ENCODE measurements around the gene GTF3A. TPM values are rescaled to one million over a fixed set of nuclear protein-coding genes. Genes with fewer than 3 reads are reported as not detected.

The GTF3A gene
- total RNA-seq, 1 experiment from 2014 or later, result 102 TPM

- no peaks in the 10 kb centered on the region for H4K20me1 ChIP-seq (ENCODE audit: insufficient read depth)
- H3K9me2 ChIP-seq (ENCODE audit: insufficient read depth), result no peaks in the 10 kb centered on the region
- no peak for DNase-seq (ENCODE audit: low read depth, low spot score)
- H3K9me3 ChIP-seq (ENCODE audit: control insufficient read depth in 1 of 2, insufficient read depth in 1 of 2, low read depth in 1 of 2, low read length in 2 of 2), result no peaks in the 10 kb centered on the region
- no peak for TF ChIP-seq CBX3 (IDR thresholded peaks at IDR 0.05; ENCODE audit: low read depth)
- TF ChIP-seq MAX (IDR thresholded peaks at IDR 0.05), result no peak
- TF ChIP-seq SP1 (IDR thresholded peaks at IDR 0.05; ENCODE audit: low read depth), result no peak
- no peak for TF ChIP-seq POLR2AphosphoS5 (IDR thresholded peaks at IDR 0.05; ENCODE audit: low read depth, low read length)
- no peak for TF ChIP-seq EZH2 (IDR thresholded peaks at IDR 0.05)
- no peak for TF ChIP-seq RAD21 (IDR thresholded peaks at IDR 0.05; ENCODE audit: low read depth)
- no peak for TF ChIP-seq ATF3 (IDR thresholded peaks at IDR 0.05)
- TF ChIP-seq POLR2A (IDR thresholded peaks at IDR 0.05; ENCODE audit: borderline replicate concordance, extremely low read depth, insufficient read depth, insufficient read length), result no peak
- no peak for TF ChIP-seq JUND (IDR thresholded peaks at IDR 0.05)
- TF ChIP-seq REST (IDR thresholded peaks at IDR 0.05; ENCODE audit: low read depth), result no peak
- no peak for TF ChIP-seq ELF1 (IDR thresholded peaks at IDR 0.05; ENCODE audit: borderline replicate concordance, low read depth)
- no peak for TF ChIP-seq EGR1 (IDR thresholded peaks at IDR 0.05; ENCODE audit: low read depth)
- no peak for TF ChIP-seq CEBPB (IDR thresholded peaks at IDR 0.05; ENCODE audit: low read depth)
- TF ChIP-seq FOSL1 (IDR thresholded peaks at IDR 0.05; ENCODE audit: low read depth), result no peak
- TF ChIP-seq ZBTB33 (IDR thresholded peaks at IDR 0.05; ENCODE audit: extremely low read depth, insufficient replicate concordance, low read length), result no peak
- no peak for TF ChIP-seq ZNF274 (IDR thresholded peaks at IDR 0.05; ENCODE audit: low read depth, low read length)
- no peak for TF ChIP-seq SRF (IDR thresholded peaks at IDR 0.05; ENCODE audit: low read depth)
- no peak for TF ChIP-seq SIN3A (IDR thresholded peaks at IDR 0.05; ENCODE audit: low read depth)
- no peak for TF ChIP-seq EZH2phosphoT487 (IDR thresholded peaks at IDR 0.05; ENCODE audit: borderline replicate concordance)
- no TSS peak for BruUV-seq (replicated peaks)
- H3K4me2 ChIP-seq (ENCODE audit: low read length), result no peak overlapping the region
- H3K36me3 ChIP-seq (ENCODE audit: control insufficient read depth in 1 of 2, insufficient read depth in 2 of 2, low read length in 2 of 2), result peaks cover 0 to 4% of the 10 kb centered on the region in 2 experiments; a peak in 2 of 4 replicates
- H3K4me3 ChIP-seq (replicated peaks in 1 of 2; ENCODE audit: low read depth in 1 of 2, low read length in 2 of 2), result no peak overlapping the region
- POLR2A ChIA-PET, result no interaction called here
- RAD21 ChIA-PET (ENCODE audit: low non-redundant PET in 1 of 2, low total read pairs in 2 of 2, uncharacterized antibody in 2 of 2, unreplicated experiment in 2 of 2), result no interaction called here
- intact Hi-C loops (cut with micrococcal nuclease), result no loop called here
- H3K79me2 ChIP-seq (ENCODE audit: insufficient read depth, low read length), result peaks cover 9% of the 10 kb centered on the region; the same call in 1 of the 2 replicates
- no peak for ATAC-seq
- H3K27ac ChIP-seq (ENCODE audit: low read depth, low read length), result no peak overlapping the region
- no peaks in the 10 kb centered on the region for H3K27me3 ChIP-seq (ENCODE audit: insufficient read depth, low read length)
- H3K9ac ChIP-seq (ENCODE audit: low read length), result no peak overlapping the region
- CTCF ChIA-PET, result no interaction called here
- H3K4me1 ChIP-seq (ENCODE audit: control insufficient read depth in 1 of 2, insufficient read depth in 2 of 2, low read length in 2 of 2), result no peaks in the 10 kb centered on the region
- H2AFZ ChIP-seq (ENCODE audit: low read depth, low read length, poor library complexity, severe bottlenecking), result no peak overlapping the region
These were observed 18.4 kb downstream of the GTF3A start for GRCh38 chr13:27442797-27443196.

Data from HCT116 (cell line).